GM18909 (cell line): ENCODE measurements around the gene FAF1.
"Not testable (repeated sequence)": the region's sequence is repeated elsewhere in the genome, so short reads cannot be mapped to it uniquely, and the experiment has no call there.

ENCODE experiments used
- ATAC-seq: cut with Tn5 transposase; IDR thresholded peaks from one replicate; pipeline ENCODE4 v1.9.1; 2021; ENCODE audit warnings: mild to moderate bottlenecking; ENCODE audit not compliant: unreplicated experiment, poor library complexity

FAF1 gene

GRCh38 chr1:50717327-50717726 is 242.7 kb downstream of the FAF1 start:
- ATAC-seq, result no peak

GRCh38 chr1:50716455-50716854 is 243.6 kb downstream of the FAF1 start:
- ATAC-seq, result not testable (repeated sequence)

- no peak for ATAC-seq
Measured at GRCh38 chr1:50710099-50710498, 250.0 kb downstream of the FAF1 start.

GRCh38 chr1:50707824-50708223 is 252.2 kb downstream of the FAF1 start:
- ATAC-seq, result no peak

GRCh38 chr1:50705699-50706098 is 254.4 kb downstream of the FAF1 start:
- ATAC-seq, result no peak

- no peak for ATAC-seq
Measured at GRCh38 chr1:50705041-50705440, 255.0 kb downstream of the FAF1 start.

GRCh38 chr1:50704126-50704525 is 255.9 kb downstream of the FAF1 start:
- no peak for ATAC-seq

- ATAC-seq, result no peak
Measured at GRCh38 chr1:50703240-50703639, 256.8 kb downstream of the FAF1 start.

- no peak for ATAC-seq
Measured at GRCh38 chr1:50702395-50702794, 257.7 kb downstream of the FAF1 start.

- ATAC-seq, result no peak
Measured at GRCh38 chr1:50701706-50702317, 258.3 kb downstream of the FAF1 start.

- no peak for ATAC-seq
Measured at GRCh38 chr1:50700621-50701020, 259.4 kb downstream of the FAF1 start.

GRCh38 chr1:50700214-50700613 is 259.9 kb downstream of the FAF1 start:
- ATAC-seq, result no peak

- ATAC-seq, result no peak
Measured at GRCh38 chr1:50699795-50700194, 260.3 kb downstream of the FAF1 start.

- no peak for ATAC-seq
Measured at GRCh38 chr1:50697440-50698421, 262.3 kb downstream of the FAF1 start.

- ATAC-seq, result no peak
Measured at GRCh38 chr1:50693829-50694228, 266.2 kb downstream of the FAF1 start.

- no peak for ATAC-seq
Measured at GRCh38 chr1:50684185-50684584, 275.9 kb downstream of the FAF1 start.

- no peak for ATAC-seq
Measured at GRCh38 chr1:50681931-50682330, 278.1 kb downstream of the FAF1 start.

GRCh38 chr1:50667710-50668356 is 292.2 kb downstream of the FAF1 start:
- no peak for ATAC-seq

GRCh38 chr1:50667272-50667671 is 292.8 kb downstream of the FAF1 start:
- no peak for ATAC-seq

- no peak for ATAC-seq
Measured at GRCh38 chr1:50666849-50667248, 293.2 kb downstream of the FAF1 start.

- ATAC-seq, result no peak
Measured at GRCh38 chr1:50665413-50665812, 294.7 kb downstream of the FAF1 start.
